ENCODE data around the gene GATD1. TPM values are rescaled to one million over a fixed set of nuclear protein-coding genes. Genes with fewer than 3 reads are reported as not detected.

GATD1 gene
- total and polyA plus RNA-seq, 9 of the 15 experiments (the other 6 are each of a cell fraction or from before 2014, with no cell fraction given): 2.8 to 144 (median 36.9) TPM

GRCh38 chr11:720642-721246 lies 56.5 kb downstream of the GATD1 start:
- peak; percentile 79 for ATAC-seq
- TF ChIP-seq L3MBTL2 (IDR thresholded peaks at IDR 0.05) (peak; percentile 37; the same call in 1 of the 2 replicates), MAZ (CRISPR knock-in tag; conservative IDR thresholded peaks at IDR 0.05 in 1 of 2, IDR thresholded peaks at IDR 0.05 in 1 of 2) (peak in 1 of 2 experiments; percentile 21; a peak in 1 of 4 replicates), E2F6 (IDR thresholded peaks at IDR 0.05; ENCODE audit: borderline replicate concordance in 1 of 2, extremely low read depth in 1 of 2, insufficient read depth in 1 of 2, insufficient read length in 1 of 2, low read depth in 1 of 2, low read length in 1 of 2, poor library complexity in 1 of 2, severe bottlenecking in 1 of 2) (peak; percentile 50 to 83), ZZZ3 (IDR thresholded peaks at IDR 0.05) (no peak), SMARCA5 (IDR thresholded peaks at IDR 0.05) (no peak), POLR2G (IDR thresholded peaks at IDR 0.05; ENCODE audit: low read depth, low read length) (0 out of 2 replicates have a peak, but pooled peaks have one; percentile 16)
- TF ChIP-seq, protein P1, sequence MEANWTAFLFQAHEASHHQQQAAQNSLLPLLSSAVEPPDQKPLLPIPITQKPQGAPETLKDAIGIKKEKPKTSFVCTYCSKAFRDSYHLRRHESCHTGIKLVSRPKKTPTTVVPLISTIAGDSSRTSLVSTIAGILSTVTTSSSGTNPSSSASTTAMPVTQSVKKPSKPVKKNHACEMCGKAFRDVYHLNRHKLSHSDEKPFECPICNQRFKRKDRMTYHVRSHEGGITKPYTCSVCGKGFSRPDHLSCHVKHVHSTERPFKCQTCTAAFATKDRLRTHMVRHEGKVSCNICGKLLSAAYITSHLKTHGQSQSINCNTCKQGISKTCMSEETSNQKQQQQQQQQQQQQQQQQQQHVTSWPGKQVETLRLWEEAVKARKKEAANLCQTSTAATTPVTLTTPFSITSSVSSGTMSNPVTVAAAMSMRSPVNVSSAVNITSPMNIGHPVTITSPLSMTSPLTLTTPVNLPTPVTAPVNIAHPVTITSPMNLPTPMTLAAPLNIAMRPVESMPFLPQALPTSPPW (CRISPR knock-in tag; IDR thresholded peaks at IDR 0.05): peak; percentile 43
- TF ChIP-seq, protein P2, sequence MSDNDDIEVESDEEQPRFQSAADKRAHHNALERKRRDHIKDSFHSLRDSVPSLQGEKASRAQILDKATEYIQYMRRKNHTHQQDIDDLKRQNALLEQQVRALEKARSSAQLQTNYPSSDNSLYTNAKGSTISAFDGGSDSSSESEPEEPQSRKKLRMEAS (CRISPR knock-in tag; IDR thresholded peaks at IDR 0.05): 0 out of 2 replicates have a peak, but pooled peaks have one; percentile 17
- ChIA-PET POLR2A (interaction anchor here (0.6 to 1.0 kb wide), 3 partner anchors 9 to 56 kb away, joined by 3 to 6 read pairs (median 3); partner anchors contain the start of gene TMEM80), CTCF (ENCODE audit: low intra/inter-chr PET ratio) (no interaction called here)
- no peaks in the 10 kb centered on the region for H3K79me2 ChIP-seq (ENCODE audit: control insufficient read depth, insufficient read depth, low read length)
- in situ Hi-C loops (cut with MboI): no loop called here
- 0 out of 2 replicates have a peak overlapping the region, but pooled peaks have one; percentile 13 for H3K4me3 ChIP-seq
- H3K4me1 ChIP-seq (replicated peaks in 1 of 2; ENCODE audit: control insufficient read depth in 2 of 2, insufficient read depth in 2 of 2, low read length in 2 of 2): peaks cover 8 to 60% of the 10 kb centered on the region in 2 experiments
- H3K9me1 ChIP-seq (ENCODE audit: control insufficient read depth, insufficient read depth, low read length): no peaks in the 10 kb centered on the region
- peak; percentile 63 to 83 (median 72) for DNase-seq (ENCODE audit: extremely low read depth in 1 of 4, low spot score in 3 of 4)
- peak overlapping the region in 1 of 2 experiments; percentile 76; a peak in 2 of 4 replicates for H3K9ac ChIP-seq (ENCODE audit: insufficient read depth in 1 of 2, low read depth in 2 of 2, low read length in 2 of 2)
- no peaks in the 10 kb centered on the region; the same call in 1 of the 2 replicates for H4K20me1 ChIP-seq (replicated peaks; ENCODE audit: control insufficient read depth, insufficient read depth, low read length)
- FAIRE-seq: no peak
- H2AFZ ChIP-seq (ENCODE audit: low read depth, low read length): 0 out of 2 replicates have a peak overlapping the region, but pooled peaks have one; percentile 14
- H3K27me3 ChIP-seq (ENCODE audit: control insufficient read depth in 2 of 2, insufficient read depth in 2 of 2, low read length in 2 of 2): no peaks in the 10 kb centered on the region; a peak in 1 of 5 replicates
- H3K36me3 ChIP-seq (ENCODE audit: control insufficient read depth, insufficient read depth, low read length): no peaks in the 10 kb centered on the region
- no peak overlapping the region for H3K27ac ChIP-seq (ENCODE audit: extremely low read depth, low read depth, low read length)
- no peak overlapping the region for H3K4me2 ChIP-seq (ENCODE audit: insufficient read depth, low read length)
- no peaks in the 10 kb centered on the region for H3K9me3 ChIP-seq (replicated peaks; ENCODE audit: control insufficient read depth, insufficient read depth, low read depth, low read length)
- WGBS (ENCODE audit: insufficient coverage, low coverage, missing lambda C conversion rate): 24% methylated on average over 6 of the region's 53 CpGs
- intact Hi-C loops (cut with micrococcal nuclease): no loop called here
- no TSS peak for BruUV-seq (replicated peaks)

Data from K562 (cell line).